Vagina (tissue), 2 donors: ENCODE measurements around the gene GJC2. TPM values are rescaled to one million over a fixed set of nuclear protein-coding genes. Genes with fewer than 3 reads are reported as not detected.
"Not testable (repeated sequence)": the region's sequence is repeated elsewhere in the genome, so short reads cannot be mapped to it uniquely, and the experiment has no call there.

Source experiments
- DNase-seq, 2 donors: peaks; one replicate each; pipeline ENCODE4 v3.0.0-alpha.2; 2017; ENCODE audit errors: extremely low spot score in 2 of 2
- H3K27ac ChIP-seq: fragments of 200-600 bp; sonication (generic); one replicate; pipeline ENCODE4 v1.5.1; 2019
- H3K27me3 ChIP-seq: fragments of 200-600 bp; sonication (generic); one replicate; pipeline ENCODE4 v1.5.1; 2019
- H3K36me3 ChIP-seq, 2 donors: fragments of 200-600 bp; sonication (generic); one replicate each; pipeline ENCODE4 v1.5.1; 2017 to 2019
- H3K4me1 ChIP-seq: fragments of 200-600 bp; sonication (generic); one replicate; pipeline ENCODE4 v1.5.1; 2019
- H3K4me3 ChIP-seq, 2 donors: fragments of 200-600 bp; sonication (generic); 1 replicate in 1 of 2; 2 replicates in 1 of 2; pipeline ENCODE4 v1.5.1; 2016 to 2019
- H3K9me3 ChIP-seq: fragments of 200-600 bp; sonication (generic); one replicate; pipeline ENCODE4 v1.5.1; 2019
- POLR2A ChIP-seq, 2 donors: fragments of 450-650 bp; IDR thresholded peaks; one replicate each; pipeline ENCODE4 v1.6.1; 2017; ENCODE audit warnings: antibody characterized with exemption in 2 of 2, mild to moderate bottlenecking in 2 of 2, moderate library complexity in 2 of 2
- POLR2AphosphoS5 ChIP-seq, 2 donors: sonication (generic); formaldehyde crosslinking; IDR thresholded peaks; one replicate each; pipeline ENCODE4 v1.9.0; 2017; ENCODE audit warnings: antibody characterized with exemption in 2 of 2, mild to moderate bottlenecking in 2 of 2, low read depth in 1 of 2; ENCODE audit not compliant: insufficient read depth in 1 of 2
- intact Hi-C: fragments of 100-400 bp; cut with DNase I; formaldehyde crosslinking; loops from one replicate; pipeline ENCODE4 v1.15.1; 2023
- total RNA-seq: library from RNA; depleted of rRNA; stranded (reverse); fragments of >200 nt; gene quantifications from one replicate; pipeline ENCODE4 v1.2.3, GENCODE V29; 2016
- TF ChIP-seq, protein P1 (sequence below), 3 experiments: fragments of 450-650 bp in 2 of 3; fragments of 200-600 bp in 1 of 3; sonication (generic) in 1 of 3; IDR thresholded peaks; one replicate each; pipeline ENCODE4 v1.5.1; 2017 to 2019; ENCODE audit warnings: antibody characterized with exemption in 3 of 3, mild to moderate bottlenecking in 2 of 3, moderate library complexity in 2 of 3

The GJC2 gene
- total RNA-seq, 1 donor from 2014 or later, result 4.4 TPM

GRCh38 chr1:228181645-228182034, 31.9 kb downstream of the GJC2 start:
- H3K4me3 ChIP-seq, result no peak overlapping the region
- intact Hi-C loops, result no loop called here
- no peaks in the 10 kb centered on the region for H3K36me3 ChIP-seq
- H3K27me3 ChIP-seq, result no peaks in the 10 kb centered on the region
- H3K27ac ChIP-seq, result no peak overlapping the region
- no peaks in the 10 kb centered on the region for H3K9me3 ChIP-seq
- TF ChIP-seq, protein P1, sequence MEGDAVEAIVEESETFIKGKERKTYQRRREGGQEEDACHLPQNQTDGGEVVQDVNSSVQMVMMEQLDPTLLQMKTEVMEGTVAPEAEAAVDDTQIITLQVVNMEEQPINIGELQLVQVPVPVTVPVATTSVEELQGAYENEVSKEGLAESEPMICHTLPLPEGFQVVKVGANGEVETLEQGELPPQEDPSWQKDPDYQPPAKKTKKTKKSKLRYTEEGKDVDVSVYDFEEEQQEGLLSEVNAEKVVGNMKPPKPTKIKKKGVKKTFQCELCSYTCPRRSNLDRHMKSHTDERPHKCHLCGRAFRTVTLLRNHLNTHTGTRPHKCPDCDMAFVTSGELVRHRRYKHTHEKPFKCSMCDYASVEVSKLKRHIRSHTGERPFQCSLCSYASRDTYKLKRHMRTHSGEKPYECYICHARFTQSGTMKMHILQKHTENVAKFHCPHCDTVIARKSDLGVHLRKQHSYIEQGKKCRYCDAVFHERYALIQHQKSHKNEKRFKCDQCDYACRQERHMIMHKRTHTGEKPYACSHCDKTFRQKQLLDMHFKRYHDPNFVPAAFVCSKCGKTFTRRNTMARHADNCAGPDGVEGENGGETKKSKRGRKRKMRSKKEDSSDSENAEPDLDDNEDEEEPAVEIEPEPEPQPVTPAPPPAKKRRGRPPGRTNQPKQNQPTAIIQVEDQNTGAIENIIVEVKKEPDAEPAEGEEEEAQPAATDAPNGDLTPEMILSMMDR (IDR thresholded peaks at IDR 0.05), result no peak
- TF ChIP-seq POLR2AphosphoS5 (IDR thresholded peaks at IDR 0.05; ENCODE audit: insufficient read depth in 1 of 2, low read depth in 1 of 2), result no peak
- TF ChIP-seq POLR2A (IDR thresholded peaks at IDR 0.05), result no peak
- no peak for DNase-seq
- H3K4me1 ChIP-seq, result no peaks in the 10 kb centered on the region

GRCh38 chr1:228182296-228183030, 32.7 kb downstream of the GJC2 start:
- intact Hi-C loops, result no loop called here
- Histone ChIP-seq H3K4me1 (no peaks in the 10 kb centered on the region), H3K27me3 (no peaks in the 10 kb centered on the region), H3K27ac (no peak overlapping the region), H3K4me3 (no peak overlapping the region), H3K9me3 (no peaks in the 10 kb centered on the region), H3K36me3 (no peaks in the 10 kb centered on the region)
- TF ChIP-seq, protein P1 (IDR thresholded peaks at IDR 0.05), result no peak
- TF ChIP-seq POLR2AphosphoS5 (IDR thresholded peaks at IDR 0.05; ENCODE audit: insufficient read depth in 1 of 2, low read depth in 1 of 2) (no peak), POLR2A (IDR thresholded peaks at IDR 0.05) (no peak)
- no peak for DNase-seq

- Histone ChIP-seq H3K4me1 (no peaks in the 10 kb centered on the region), H3K27ac (no peak overlapping the region), H3K27me3 (no peaks in the 10 kb centered on the region), H3K9me3 (no peaks in the 10 kb centered on the region), H3K4me3 (no peak overlapping the region), H3K36me3 (no peaks in the 10 kb centered on the region)
- intact Hi-C loops, result no loop called here
- no peak for DNase-seq
- no peak for TF ChIP-seq POLR2AphosphoS5 (IDR thresholded peaks at IDR 0.05; ENCODE audit: insufficient read depth in 1 of 2, low read depth in 1 of 2)
- TF ChIP-seq, protein P1 (IDR thresholded peaks at IDR 0.05), result no peak
- no peak for TF ChIP-seq POLR2A (IDR thresholded peaks at IDR 0.05)
Measured at GRCh38 chr1:228184152-228184551, 34.4 kb downstream of the GJC2 start.

- intact Hi-C loops, result no loop called here
- DNase-seq, result no peak
- TF ChIP-seq, protein P1 (IDR thresholded peaks at IDR 0.05), result no peak
- TF ChIP-seq POLR2AphosphoS5 (IDR thresholded peaks at IDR 0.05; ENCODE audit: insufficient read depth in 1 of 2, low read depth in 1 of 2) (no peak), POLR2A (IDR thresholded peaks at IDR 0.05) (no peak)
- Histone ChIP-seq H3K4me3 (no peak overlapping the region), H3K27me3 (no peaks in the 10 kb centered on the region), H3K4me1 (no peaks in the 10 kb centered on the region), H3K9me3 (no peaks in the 10 kb centered on the region), H3K27ac (no peak overlapping the region), H3K36me3 (no peaks in the 10 kb centered on the region)
Measured at GRCh38 chr1:228185641-228185965, 35.9 kb downstream of the GJC2 start.

DNA sequence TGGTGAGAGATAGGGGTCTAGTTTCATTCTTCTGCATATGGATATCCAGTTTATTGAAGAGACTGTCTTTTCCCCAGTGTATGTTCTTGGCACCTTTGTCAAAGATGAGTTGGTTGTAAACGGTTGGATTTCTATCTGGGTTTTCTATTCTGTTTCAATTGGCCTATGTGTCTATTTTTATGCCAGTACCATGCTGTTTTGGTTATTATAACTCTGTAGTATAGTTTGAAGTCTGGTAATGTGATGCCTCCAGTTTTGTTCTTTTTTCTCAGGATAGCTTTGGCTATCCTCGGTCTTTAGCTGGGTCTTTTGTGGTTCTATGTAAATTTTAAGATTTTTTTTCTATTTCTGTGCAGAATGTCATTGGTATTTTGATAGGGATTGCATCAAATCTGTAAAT, 38.5 kb downstream of the GJC2 start:
- H3K4me1 ChIP-seq, H3K4me3 ChIP-seq, H3K27me3 ChIP-seq, DNase-seq, intact Hi-C loops, H3K9me3 ChIP-seq, H3K36me3 ChIP-seq, H3K27ac ChIP-seq: not testable (repeated sequence)
